Breast epithelium (tissue), 3 donors: ENCODE data around the gene URB2.

Experiments
- POLR2AphosphoS5 ChIP-seq, 3 donors: sonication (generic); formaldehyde crosslinking; IDR thresholded peaks; one replicate each; pipeline ENCODE4 v1.6.1; 2017; ENCODE audit warnings: antibody characterized with exemption in 3 of 3
- TF ChIP-seq, protein P1 (sequence below), 3 donors: fragments of 450-650 bp; IDR thresholded peaks; one replicate each; pipeline ENCODE4 v1.5.1; 2016 to 2017; ENCODE audit warnings: antibody characterized with exemption in 3 of 3, mild to moderate bottlenecking in 3 of 3, moderate library complexity in 3 of 3

DNA sequence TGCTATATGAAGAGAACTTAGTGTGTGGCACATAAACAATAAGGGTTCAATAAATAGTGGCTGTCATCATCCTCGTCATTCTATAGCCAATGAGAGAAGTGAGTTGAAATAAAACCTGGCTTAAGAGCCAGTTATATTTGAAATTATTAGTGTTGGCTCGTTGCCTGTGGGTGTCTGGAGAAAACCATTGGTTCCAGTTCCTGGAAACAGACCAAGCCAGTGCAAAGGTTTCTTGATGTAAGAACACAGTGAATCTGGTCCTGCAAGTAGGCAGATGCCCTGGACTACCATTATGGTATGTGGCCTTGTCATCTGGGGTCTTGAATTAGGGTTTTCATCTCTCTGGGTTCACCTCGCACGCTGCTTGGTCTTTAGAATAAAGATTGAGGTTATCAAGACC lies 43.3 kb downstream of the URB2 start:
- TF ChIP-seq, protein P1, sequence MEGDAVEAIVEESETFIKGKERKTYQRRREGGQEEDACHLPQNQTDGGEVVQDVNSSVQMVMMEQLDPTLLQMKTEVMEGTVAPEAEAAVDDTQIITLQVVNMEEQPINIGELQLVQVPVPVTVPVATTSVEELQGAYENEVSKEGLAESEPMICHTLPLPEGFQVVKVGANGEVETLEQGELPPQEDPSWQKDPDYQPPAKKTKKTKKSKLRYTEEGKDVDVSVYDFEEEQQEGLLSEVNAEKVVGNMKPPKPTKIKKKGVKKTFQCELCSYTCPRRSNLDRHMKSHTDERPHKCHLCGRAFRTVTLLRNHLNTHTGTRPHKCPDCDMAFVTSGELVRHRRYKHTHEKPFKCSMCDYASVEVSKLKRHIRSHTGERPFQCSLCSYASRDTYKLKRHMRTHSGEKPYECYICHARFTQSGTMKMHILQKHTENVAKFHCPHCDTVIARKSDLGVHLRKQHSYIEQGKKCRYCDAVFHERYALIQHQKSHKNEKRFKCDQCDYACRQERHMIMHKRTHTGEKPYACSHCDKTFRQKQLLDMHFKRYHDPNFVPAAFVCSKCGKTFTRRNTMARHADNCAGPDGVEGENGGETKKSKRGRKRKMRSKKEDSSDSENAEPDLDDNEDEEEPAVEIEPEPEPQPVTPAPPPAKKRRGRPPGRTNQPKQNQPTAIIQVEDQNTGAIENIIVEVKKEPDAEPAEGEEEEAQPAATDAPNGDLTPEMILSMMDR (IDR thresholded peaks at IDR 0.05), result no peak
- no peak for TF ChIP-seq POLR2AphosphoS5 (IDR thresholded peaks at IDR 0.05)
